ENCODE measurements around the gene COPS8.
A peak's percentile ranks its signal among the peaks of the same experiment; 100 is the strongest.

The COPS8 gene

DNA sequence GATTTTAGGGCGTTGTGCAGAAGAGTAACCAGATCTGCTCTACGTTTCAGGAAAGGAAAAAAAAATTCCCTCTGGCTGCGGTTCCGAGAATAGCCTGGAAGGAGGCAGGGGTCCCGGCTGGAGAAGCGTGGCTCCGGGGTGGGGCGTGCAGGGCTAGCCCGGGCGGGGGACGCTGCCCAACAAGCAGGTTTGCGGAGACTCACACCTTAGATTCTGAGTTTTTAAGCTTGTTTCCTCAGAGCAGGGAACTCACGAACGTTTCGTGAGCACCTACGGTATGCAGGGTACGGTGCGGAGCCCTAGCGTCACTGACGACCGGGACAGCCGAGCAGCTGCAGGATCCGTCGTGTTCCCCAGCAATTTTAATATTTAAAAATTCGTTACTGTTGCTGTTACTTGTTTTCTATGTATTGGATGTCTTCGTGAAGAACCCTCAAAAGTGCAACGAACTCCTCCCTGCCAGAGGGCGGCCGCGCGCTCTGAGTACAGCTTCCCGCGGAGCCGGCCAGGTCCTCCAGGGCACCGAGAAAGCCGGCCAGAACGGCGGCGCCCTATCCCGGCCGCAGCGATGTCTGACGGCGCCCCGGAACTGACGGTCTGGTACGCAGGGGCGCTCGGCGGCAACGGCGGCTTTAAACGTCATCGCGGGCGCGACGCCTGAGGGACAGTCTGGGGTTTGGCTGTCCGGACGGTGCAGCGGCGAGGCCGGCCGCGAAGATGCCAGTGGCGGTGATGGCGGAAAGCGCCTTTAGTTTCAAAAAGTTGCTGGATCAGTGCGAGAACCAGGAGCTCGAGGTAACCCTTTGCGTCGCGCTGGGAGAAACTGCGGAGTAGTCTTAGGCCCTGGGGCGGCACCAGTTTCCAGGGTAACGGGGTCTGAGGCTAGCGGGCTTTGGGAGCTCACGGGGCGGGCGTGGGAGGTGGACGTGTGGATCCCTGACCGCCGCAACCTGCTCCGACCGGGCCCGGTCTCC is at the start of gene COPS8:
TSS of gene COPS8 (plus strand) at position 642 of the 974 bp plus-strand sequence. CDS start at position 718, 76 bp downstream.
- peak; percentile 87 for DNase-seq

DNA sequence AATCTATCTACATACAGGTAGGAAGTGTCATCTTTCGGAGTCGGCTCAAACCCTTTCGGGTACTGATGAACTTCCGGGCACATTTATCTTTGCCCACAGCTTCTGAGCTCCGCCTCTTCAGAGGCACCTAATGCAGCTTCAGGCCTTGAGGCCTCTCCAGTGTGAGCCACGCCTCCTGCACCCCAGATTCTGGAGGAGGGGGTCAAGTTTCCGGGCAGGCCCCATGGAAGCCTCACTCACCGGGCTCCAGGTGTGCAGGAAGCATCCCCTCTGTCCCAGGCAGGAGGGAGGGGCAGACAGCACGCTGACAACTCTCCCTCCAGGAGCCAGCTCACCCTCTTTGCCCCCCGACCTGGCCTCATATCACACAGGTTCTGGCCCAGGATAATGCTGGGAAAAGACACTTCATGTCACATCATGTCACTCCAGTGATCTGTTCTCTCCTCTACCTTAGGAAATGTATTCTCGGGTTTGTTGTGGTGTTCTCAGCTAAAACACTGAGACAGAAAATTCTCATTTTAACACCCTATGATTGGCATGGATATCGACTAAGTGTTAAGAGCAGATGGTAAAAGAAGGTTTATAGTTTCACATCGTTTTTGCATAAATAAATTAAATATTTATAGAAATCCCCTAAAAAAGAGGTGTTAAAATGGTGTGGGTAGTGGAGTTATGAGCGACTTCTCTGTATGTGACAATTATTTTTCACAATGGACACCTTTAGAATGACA is 46.2 kb upstream of the COPS8 start:
- DNase-seq: no peak

DNA sequence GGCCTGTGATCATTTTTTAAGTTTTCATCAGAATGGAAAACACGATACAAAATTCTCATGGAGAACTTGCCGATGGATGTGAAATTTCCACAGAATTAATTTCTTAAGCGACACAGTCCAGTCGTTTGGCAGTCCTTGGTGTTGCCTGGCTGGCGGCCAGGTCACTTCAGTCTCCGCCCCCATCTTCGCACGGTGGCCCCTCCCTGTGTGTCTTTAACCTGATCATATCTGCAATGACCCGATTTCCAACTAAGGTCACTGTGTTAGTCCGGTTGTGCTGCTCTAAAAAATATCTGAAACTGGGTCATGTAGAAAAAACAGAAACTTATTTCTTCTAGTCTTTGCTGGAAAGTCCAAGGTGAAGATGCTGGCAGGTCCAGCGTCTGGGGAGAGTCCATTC is 44.5 kb upstream of the COPS8 start:
- DNase-seq: no peak

DNA sequence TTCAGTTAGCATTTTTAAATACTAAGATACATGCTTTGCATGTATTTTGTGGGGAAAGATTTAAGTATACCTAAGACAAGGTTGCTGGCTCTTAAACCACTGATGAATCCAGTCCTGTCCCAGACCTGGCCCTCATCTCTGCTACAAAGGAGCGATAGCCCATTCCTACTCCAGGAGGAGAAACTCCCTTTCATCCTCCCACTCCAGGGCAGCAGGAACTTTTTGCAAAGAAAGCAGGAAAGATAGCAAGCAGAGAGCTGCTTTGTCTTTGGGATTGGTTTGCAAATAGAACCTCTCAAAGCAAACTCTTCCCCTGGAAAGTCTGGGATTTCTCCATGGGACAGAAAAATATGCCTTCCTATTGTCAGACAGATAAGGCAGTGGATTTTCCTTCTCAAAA is 43.6 kb upstream of the COPS8 start:
- no peak for DNase-seq

DNA sequence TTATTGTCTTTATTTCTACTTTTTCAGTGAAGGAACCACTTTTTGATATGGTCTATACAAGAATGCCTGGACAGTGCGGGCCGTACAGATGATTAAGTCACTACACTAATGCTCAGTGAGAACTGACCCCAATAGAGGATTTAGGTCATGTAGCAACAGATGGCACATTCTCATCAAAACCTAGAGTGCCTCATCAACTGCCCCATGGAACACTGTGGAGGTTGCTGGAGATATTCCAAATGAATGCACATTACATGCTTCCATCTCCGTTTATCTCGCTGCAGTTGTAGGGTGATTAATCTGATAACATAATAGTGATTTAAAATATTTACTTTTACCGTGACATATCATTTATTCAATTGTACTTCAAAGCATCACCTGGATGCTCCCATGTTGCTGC is 41.8 kb upstream of the COPS8 start:
- no peak for DNase-seq

DNA sequence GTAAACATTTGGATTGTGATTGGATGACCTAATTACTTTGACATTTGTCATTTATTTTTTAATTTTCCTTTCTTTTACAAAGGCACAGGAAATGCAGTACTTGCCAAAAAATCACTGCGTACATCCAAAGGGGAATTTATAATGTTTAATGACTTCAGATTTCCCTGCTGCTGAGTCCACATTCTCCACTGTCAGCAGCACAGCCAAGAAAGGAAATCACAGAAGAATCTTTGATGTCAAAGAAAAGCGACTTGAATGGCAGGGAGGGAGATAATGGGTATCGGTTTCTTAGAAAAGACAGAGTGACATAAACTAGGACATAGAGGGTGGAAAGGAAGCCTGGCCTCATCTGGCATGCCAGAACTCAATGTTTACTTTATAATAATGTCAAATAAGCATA is 41.4 kb upstream of the COPS8 start:
- no peak for DNase-seq

DNA sequence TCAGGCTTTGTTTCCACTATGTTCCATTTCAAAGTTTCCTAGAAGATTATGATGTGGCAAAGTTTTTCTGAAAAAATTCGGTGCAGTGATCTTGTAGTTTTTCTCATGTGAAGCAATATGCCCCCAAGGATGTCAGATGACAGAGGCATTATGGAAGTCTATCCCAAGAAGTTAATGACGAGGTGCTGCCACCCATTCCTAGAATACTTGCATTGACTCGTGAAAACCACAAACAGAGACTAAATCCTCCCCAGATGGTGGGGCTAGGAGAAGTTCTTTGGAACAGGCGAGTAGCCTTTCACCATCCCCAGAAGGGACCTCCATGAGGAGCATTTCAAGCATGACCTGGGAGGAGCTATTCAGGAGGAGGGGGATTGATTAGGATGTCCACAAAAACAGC is 40.2 kb upstream of the COPS8 start:
- no peak for DNase-seq

DNA sequence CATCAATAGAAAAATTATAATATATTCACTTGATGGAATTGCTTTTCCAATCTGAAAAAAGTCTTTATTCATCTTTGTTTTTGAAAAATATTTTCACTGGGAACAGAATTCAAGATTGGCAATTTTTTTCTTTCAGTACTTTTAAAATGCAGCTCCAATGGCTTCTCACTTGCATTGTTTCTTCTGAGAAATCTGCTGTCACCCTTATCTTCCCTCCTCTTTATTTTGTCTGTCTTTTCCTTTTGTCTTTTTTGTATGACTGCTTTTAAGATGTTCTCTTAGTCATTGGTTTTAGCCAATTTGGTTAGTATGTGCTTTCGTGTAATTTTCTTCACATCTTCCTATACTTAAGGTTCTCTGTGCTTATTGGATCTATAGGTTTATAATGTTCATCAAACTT is 37.1 kb upstream of the COPS8 start:
- DNase-seq: no peak

DNA sequence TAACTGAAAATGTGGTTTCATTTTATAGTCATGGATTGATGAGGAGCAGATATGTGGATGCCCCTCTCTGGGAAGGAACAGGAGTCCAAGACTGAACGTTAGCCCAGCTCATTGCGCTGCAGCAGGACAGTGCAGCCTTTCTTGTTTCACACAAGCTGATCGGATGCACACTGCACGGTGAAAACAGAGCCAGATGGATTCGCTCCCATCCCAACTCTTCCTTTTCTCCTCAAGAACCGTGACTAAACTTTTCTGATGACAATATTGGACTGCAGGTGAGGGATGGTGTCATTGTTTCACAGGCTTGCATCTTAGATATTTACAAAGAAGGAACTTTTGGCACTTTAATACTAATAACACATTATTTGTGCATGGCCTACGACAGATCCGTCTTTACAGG is 33.8 kb upstream of the COPS8 start:
- DNase-seq: no peak

DNA sequence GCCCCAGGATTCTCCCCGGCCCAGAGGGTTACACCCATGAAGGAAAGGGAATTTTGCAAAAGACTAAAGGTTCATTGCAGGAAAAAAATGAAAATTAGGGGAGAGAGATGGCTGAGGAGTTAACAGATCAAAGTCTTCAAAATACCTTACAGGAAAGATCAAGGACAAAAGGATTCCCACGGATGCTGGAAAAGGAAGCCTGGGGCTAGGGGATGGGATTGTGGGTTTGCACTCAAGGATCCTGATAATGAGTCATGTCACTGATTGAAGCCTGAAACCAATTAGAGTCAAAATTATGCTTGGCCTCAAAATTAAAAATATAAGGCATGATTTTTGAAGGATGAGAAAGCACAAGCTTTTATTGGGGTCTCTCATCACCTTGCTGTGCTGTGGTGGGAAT is 32.6 kb upstream of the COPS8 start:
- no peak for DNase-seq

DNA sequence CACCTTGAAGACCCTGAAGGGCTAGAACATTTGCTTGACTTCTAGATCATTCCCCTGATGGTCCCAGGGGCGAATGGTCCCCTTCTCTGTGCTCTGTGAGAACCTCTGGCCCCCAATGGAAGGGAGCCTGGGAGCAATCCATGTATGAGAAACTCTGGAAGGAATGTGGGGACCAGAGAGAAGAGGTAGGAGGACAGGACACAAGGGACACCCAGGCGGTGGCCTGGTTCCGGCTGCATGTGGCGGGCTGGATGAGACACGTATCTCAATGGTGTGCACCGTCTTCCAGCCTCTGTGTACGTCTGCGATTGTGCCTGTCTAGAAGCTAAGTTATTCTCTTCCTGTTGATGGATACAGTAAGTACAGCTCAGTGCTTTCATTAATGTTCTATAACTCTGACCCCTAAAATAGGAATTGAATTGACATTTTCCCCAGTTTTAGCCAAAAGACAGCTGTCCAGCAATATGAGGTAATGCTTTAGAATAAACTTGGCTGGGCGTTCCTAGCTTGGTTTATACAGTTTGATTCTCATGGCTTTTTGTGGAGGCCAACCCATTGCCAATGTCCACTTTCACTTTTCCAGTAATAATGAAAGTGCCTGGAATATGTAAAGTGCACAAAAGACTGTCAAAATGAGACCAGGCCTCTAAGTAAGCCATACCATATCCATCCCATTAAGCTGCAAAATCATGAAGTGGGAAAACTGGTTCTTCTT is 30.1 kb upstream of the COPS8 start:
- DNase-seq: no peak

DNA sequence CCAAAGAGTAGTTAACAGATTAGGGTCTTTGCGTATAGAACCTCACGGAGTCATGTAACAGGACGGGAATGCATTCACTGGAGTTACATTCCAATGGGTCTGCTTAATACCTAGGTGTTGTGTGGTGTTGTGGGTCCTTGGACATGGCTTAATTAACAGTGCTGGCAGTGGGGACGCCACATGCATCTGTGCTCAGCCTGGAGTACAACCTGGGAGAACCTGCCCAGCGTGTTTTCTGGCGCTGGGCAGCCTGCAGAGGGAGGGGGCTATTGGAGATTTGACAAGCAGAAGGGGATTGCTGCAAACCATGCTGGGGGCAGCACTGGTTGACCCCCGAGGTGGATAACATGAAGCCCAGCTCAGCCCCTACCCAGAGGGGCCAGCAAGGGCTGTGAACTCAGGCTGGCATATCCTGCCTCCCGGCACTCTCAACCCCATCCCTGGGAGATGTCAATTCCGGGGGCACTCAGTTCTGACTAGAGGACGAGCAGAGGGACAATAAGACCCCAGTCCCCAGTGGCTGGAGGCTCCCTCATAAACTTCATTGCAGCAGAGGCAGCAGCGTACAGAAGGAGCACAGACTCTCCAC is 29.3 kb upstream of the COPS8 start:
- DNase-seq: no peak

DNA sequence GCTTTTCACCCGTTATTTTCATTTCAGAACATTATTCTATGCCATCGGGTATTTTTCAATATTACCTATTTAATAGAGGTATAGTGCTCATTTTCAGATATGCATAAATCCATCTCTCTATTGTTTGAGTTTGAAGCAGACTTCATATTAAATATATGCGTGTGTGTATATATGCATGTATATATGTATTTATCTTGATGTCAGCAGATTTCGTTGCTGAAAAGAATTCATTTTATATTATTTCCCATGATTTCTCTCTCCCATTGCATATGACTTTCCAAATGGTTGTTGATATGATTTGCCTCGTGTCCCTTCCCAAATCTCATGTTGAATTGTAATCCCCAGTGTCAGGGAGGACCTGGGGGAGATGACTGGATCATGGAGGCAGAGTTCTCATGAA is 28.6 kb upstream of the COPS8 start:
- no peak for DNase-seq

DNA sequence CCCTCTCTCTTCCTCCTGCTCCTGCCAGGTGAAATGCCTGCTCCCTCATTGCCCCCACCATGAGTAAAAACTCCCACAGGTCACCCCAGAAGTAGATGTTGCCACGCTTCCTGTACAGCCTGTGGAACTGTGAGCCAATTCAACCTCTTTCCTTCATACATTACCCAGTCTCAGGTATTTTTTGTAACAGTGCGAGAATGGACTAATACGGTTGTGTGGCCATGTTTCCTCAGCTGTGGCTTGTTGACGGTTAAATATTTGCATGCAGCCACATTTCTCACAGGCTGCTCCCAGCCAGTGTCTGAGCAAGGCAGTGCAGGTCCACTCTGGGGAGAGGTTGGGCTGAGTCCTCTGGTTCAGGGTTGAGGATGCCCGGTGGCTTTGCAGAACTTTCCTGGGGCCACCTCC is 27.8 kb upstream of the COPS8 start:
- no peak for DNase-seq

DNA sequence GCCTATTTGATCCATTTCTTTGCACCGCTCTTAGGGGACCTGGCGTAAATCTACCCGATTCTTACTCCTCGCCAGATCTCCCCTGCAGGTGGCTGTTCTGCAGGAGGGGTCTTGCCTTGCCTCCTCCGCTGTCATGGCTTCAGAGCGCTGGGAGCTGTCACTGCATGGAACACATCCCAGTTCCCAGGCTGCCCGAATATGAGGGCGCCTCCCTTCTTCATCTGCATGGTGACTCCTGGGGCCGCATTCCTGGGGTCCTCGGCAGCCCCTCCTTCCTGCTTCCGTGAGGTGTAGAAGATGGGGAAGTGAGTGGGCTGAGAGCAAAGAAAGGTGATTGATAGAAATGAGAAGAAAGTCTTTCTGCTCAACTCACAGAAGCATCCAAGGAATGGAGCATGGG is 27.3 kb upstream of the COPS8 start:
- DNase-seq: no peak

DNA sequence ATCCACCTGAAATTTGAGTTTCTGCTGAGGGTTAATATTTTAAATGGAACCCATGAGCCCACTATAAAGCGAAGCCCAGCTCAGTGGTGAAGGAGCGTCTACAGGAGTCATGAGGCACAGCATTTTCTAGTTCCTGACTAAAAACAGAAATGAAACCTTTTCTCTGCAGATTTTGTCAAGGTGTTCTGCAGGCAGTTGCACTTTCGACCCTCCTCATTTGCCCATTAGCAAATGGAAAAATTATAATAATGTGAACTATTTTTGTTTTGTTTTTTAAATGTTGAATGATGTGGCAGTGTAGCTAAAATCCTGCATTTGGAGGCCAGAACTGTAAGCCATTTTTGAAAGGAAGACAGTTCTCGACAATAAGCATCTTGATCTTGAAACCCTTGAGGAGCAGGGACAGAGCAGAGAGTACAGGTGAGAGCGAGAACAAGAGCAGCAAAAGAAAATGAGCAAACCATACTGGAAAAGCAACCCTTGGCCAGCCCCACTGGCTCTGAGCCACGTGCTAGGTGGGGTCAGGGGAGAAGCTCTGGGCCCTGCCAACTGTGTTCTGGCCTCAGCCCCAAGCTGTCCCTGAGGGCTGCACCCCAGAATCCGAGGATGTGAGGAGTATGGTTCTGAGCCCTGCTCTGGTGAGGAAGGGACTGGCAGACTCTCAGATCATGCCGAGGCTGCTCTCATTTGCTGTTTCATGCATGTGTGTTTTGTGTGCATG is 26.4 kb upstream of the COPS8 start:
- no peak for DNase-seq

DNA sequence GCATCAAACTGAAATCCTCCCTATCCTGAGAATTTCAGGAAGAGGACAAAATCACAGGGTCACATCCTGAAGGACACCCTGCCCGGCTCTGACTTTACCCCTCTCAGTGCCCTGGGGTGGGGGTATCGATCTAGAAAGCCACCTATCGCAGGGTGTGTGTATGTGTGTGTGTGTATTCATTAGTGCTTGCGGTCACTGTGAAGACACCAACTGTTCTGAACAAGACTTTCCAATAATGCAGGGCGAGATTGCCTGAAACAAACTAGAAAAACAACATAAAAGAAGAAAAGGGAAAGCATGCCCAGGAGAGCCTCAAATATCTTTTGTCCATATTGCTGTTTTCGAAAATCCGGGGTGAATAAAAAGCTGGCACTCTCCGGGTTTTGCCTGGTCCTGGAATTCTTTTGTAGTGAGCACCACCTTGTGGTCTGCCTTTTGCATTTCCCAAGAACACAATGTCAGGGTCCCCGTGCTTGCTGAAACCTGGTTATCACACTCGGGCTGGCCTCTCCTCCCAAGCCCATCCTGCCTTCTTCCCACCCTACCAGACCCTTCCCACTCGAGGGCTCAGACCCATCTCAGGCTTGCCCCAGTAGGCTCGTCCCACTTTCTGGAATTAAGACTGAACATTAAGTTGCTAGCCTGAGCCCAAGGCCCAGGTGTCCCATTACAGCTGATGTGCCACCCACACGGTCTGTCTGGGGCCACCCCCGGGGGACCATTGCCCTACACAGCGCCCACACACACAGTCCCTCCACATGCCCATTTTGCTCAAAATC is 25.0 kb upstream of the COPS8 start:
- no peak for DNase-seq

DNA sequence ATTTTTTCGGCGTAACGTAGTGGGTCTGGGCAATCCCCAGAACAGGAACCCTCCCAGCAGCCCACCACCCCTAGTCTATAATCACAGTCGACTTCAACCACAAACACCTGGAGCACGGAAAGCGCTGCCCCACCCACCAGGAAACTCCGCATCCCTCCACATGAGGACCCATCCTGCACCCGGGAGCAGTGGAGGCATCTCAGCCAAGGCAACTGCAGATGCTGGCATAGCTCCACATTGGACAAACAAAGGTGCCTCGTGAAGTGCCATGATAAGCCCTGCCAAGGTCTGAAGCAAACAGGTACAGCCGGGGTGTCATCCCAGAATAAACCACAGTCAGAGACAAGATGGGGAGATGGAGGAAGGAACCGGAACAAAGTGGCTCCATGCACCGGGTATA is 24.3 kb upstream of the COPS8 start:
- DNase-seq: no peak

DNA sequence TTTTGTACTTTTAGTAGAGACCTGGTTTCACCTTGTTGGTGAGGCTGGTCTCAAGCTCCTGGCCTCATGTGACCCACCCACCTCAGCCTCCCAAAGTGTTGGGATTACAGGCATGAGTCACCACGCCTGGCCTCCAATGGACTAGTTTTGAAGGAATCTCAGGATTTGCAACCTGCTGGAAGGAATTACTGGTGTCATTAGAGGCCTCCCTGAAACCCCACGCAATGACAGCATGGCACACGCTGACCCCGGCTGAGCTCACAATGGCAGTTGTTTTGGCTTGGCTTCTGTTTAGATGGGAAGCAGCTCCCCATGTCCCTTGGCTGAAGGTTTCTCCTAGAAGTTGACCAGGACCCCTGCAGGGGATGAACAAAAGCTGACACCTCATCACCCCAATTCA is 23.1 kb upstream of the COPS8 start:
- DNase-seq: no peak

DNA sequence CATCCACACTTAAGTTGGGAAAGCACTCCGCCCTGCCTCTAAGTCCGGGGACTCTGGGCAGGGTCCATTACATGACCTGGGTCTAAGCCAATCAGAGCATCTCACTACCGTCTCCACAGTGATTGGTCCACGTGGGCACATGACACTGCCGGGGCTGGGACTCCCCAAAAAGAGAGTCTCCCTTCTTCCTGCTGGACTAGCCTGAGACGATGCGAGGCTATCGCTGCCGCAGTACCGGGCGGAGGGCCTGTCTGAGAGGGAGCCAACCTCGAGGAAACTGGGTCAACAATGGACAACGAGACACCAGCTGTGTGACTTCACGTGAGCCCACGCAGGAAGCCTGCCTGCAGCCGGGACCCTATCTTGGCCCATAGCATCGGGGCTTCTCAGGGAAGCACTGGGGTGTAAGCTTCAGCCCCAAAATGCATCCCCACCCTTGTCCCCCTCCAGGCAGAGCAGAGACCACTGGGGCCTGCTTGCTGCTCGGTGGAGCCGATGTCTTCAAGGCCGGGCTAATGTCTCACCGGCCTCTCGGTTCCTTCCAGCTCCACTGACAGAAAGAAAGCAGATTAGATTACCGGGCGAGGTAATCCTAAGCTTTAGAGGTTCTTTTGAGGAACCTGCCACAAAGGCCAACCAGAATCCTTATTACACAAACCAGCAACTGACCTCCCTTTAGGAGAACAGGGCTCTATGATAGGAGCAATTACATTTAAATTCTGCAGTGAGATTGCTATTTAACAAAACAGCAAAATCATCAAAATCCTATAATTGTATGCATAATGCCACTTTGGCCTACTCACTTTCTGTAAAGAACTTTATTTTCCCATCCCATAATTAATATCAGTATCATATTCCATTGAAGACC is 21.3 kb upstream of the COPS8 start:
- no peak for DNase-seq

DNA sequence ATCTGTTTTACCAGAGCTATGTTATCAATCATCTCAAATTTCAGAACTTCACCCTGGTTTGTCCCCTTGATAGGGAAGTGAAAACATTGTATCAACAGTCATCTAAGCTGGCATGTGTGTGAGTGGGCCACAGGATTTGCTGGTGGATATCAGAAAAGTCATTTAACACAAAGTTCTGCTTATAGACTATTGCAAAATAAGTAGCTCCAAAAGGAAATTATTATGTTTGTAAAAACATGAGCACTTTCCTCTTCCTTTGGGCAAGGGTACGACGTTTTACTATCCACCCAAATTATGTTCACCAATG is 20.7 kb upstream of the COPS8 start:
- DNase-seq: no peak
